GM12878 (cell line): ENCODE data around the gene SLC13A4. TPM values are rescaled to one million over a fixed set of nuclear protein-coding genes. Genes with fewer than 3 reads are reported as not detected.

Experiments used
- ATAC-seq: fragments of 200-7000 bp; cut with Tn5 transposase; 3 replicates; pipeline ENCODE4 v1.9.1; 2020; ENCODE audit warnings: mild to moderate bottlenecking, moderate library complexity
- BruUV-seq: library from RNA; stranded (reverse); fragments of 400-500 nt; replicated peaks from 2 replicates; lab custom pipeline; 2021; lab: Mats Ljungman, UMichigan
- CTCF ChIA-PET: fragments of 300-600 bp; sonication (Branson Sonifier 250); formaldehyde crosslinking; extraction: SDS; loops from one replicate; lab custom pipeline; 2021; ENCODE audit warnings: inconsistent platforms; lab: Yijun Ruan, JAX
- POLR2A ChIA-PET: fragments of 350-600 bp; formaldehyde crosslinking; extraction: SDS; loops from one replicate; lab custom pipeline; 2021; ENCODE audit warnings: inconsistent platforms; lab: Charles Lee
- RAD21 ChIA-PET: fragments of 300-600 bp; sonication (Branson Sonifier 250); formaldehyde crosslinking; loops from one replicate; lab custom pipeline; 2023; ENCODE audit warnings: antibody characterized with exemption; ENCODE audit not compliant: unreplicated experiment; lab: Charles Lee
- SMC1A ChIA-PET: fragments of 300-600 bp; sonication (Branson Sonifier 250); formaldehyde crosslinking; loops from one replicate; lab custom pipeline; 2023; ENCODE audit not compliant: unreplicated experiment, uncharacterized antibody; lab: Charles Lee
- DNase-seq: peaks from one replicate; pipeline ENCODE4 v3.0.0-alpha.2; 2011; ENCODE audit warnings: low read depth, low spot score
- FAIRE-seq: peaks from 3 replicates; lab custom pipeline; 2011; peaks lifted over from hg19 to GRCh38; lab: Jason Lieb, UNC
- H2AFZ ChIP-seq: 2 replicates; pipeline ENCODE4 v1.6.0; 2011; ENCODE audit warnings: low read depth, low read length, control low read depth; ENCODE audit not compliant: control insufficient read depth
- H3K27ac ChIP-seq: 2 replicates; pipeline ENCODE4 v1.5.1; 2011; ENCODE audit warnings: control low read depth; ENCODE audit not compliant: control insufficient read depth, insufficient read depth
- H3K27me3 ChIP-seq, 2 experiments: replicated peaks in 1 of 2; 2 replicates each; pipeline versions ENCODE4 v1.6.0 to v1.6.1; 2011; ENCODE audit warnings: low read length in 1 of 2; ENCODE audit not compliant: control insufficient read depth in 2 of 2, insufficient read depth in 2 of 2
- H3K36me3 ChIP-seq, 2 experiments: 2 replicates each; pipeline ENCODE4 v1.5.1; 2011; ENCODE audit warnings: low read length in 1 of 2; ENCODE audit not compliant: control insufficient read depth in 2 of 2, insufficient read depth in 2 of 2
- H3K4me1 ChIP-seq: 2 replicates; pipeline ENCODE4 v1.6.1; 2011; ENCODE audit warnings: mild to moderate bottlenecking, low read length, moderate library complexity, mixed read lengths; ENCODE audit not compliant: control insufficient read depth, insufficient read depth
- H3K4me2 ChIP-seq: 2 replicates; pipeline ENCODE4 v1.6.0; 2011; ENCODE audit warnings: control low read depth; ENCODE audit not compliant: control insufficient read depth, insufficient read depth
- H3K4me3 ChIP-seq: fragments of 200-600 bp; sonication (generic); 2 replicates; pipeline ENCODE4 v1.5.1; 2016
- H3K79me2 ChIP-seq: 2 replicates; pipeline ENCODE4 v1.6.0; 2011; ENCODE audit warnings: low read length; ENCODE audit not compliant: control insufficient read depth, insufficient read depth
- H3K9ac ChIP-seq: 2 replicates; pipeline ENCODE4 v1.8.0; 2011; ENCODE audit warnings: low read length, control low read depth, mixed read lengths; ENCODE audit not compliant: control insufficient read depth, insufficient read depth
- H3K9me3 ChIP-seq: replicated peaks from 3 replicates; pipeline ENCODE4 v1.5.1; 2011; ENCODE audit warnings: mild to moderate bottlenecking, low read length; ENCODE audit not compliant: control insufficient read depth, insufficient read depth
- H4K20me1 ChIP-seq: 2 replicates; pipeline ENCODE4 v1.6.0; 2011; ENCODE audit not compliant: control insufficient read depth, insufficient read depth
- CUX1 ChIP-seq: IDR thresholded peaks from 2 replicates; pipeline ENCODE4 v1.6.1; 2012; ENCODE audit warnings: improper control_type of control experiment, low read depth, low read length; ENCODE audit not compliant: insufficient replicate concordance
- FOXM1 ChIP-seq: IDR thresholded peaks from 2 replicates; pipeline ENCODE4 v1.6.1; 2012; ENCODE audit warnings: low read depth, mild to moderate bottlenecking, inconsistent platforms, low read length, moderate library complexity
- IRF4 ChIP-seq: IDR thresholded peaks from 2 replicates; pipeline ENCODE4 v1.6.1; 2011; ENCODE audit warnings: low read depth, low read length
- MEF2B ChIP-seq: fragments of 450-650 bp; IDR thresholded peaks from 2 replicates; pipeline ENCODE4 v1.6.1; 2018; ENCODE audit warnings: mild to moderate bottlenecking, moderate library complexity; ENCODE audit not compliant: partially characterized antibody, poor library complexity, severe bottlenecking
- NKRF ChIP-seq: fragments of 450-650 bp; conservative IDR thresholded peaks from 2 replicates; pipeline ENCODE4 v1.6.1; 2017; ENCODE audit warnings: mild to moderate bottlenecking, moderate library complexity
- RCOR1 ChIP-seq: conservative IDR thresholded peaks from 2 replicates; pipeline ENCODE4 v1.6.1; 2012; ENCODE audit warnings: low read depth, low read length, improper control_type of control experiment
- RELB ChIP-seq: fragments of 450-650 bp; IDR thresholded peaks from 2 replicates; pipeline ENCODE4 v1.6.1; 2017; ENCODE audit warnings: low read depth, mild to moderate bottlenecking, moderate library complexity
- SMAD1 ChIP-seq: fragments of 450-650 bp; IDR thresholded peaks from 2 replicates; pipeline ENCODE4 v1.6.1; 2018; ENCODE audit warnings: mild to moderate bottlenecking, low read depth; ENCODE audit not compliant: partially characterized antibody
- SRF ChIP-seq, 2 experiments: IDR thresholded peaks; 2 replicates each; pipeline ENCODE4 v1.6.1; 2011; ENCODE audit warnings: low read depth in 2 of 2, low read length in 2 of 2, mild to moderate bottlenecking in 1 of 2, moderate library complexity in 1 of 2
- TBL1XR1 ChIP-seq: IDR thresholded peaks from 2 replicates; pipeline ENCODE4 v1.6.1; 2012; ENCODE audit warnings: low read depth, low read length, improper control_type of control experiment
- TCF3 ChIP-seq: IDR thresholded peaks from 2 replicates; pipeline ENCODE4 v1.6.1; 2012; ENCODE audit warnings: low read depth, mild to moderate bottlenecking, low read length, borderline replicate concordance; ENCODE audit not compliant: insufficient read depth
- USF2 ChIP-seq: IDR thresholded peaks from 2 replicates; pipeline ENCODE4 v1.6.1; 2011; ENCODE audit warnings: low read depth, low read length, improper control_type of control experiment, borderline replicate concordance
- WGBS: methylation state at CpG from one replicate; pipeline ENCODE4 v1.1.6; 2016; ENCODE audit warnings: low lambda C conversion rate; ENCODE audit not compliant: insufficient replicate concordance, insufficient coverage; ENCODE audit errors: missing lambda C conversion rate; 5-methylcytosine and 5-hydroxymethylcytosine counted together
- in situ Hi-C: fragments of 300-500 bp; cut with MboI; formaldehyde crosslinking; loops from 9 replicates; pipeline ENCODE4 v1.14.3; 2018; ENCODE audit warnings: mixed read lengths
- intact Hi-C: fragments of 100-400 bp; cut with micrococcal nuclease; formaldehyde crosslinking; loops from one replicate; pipeline ENCODE4 v1.14.2; 2022; ENCODE audit not compliant: unreplicated experiment
- polyA plus RNA-seq, 11 experiments: library from polyadenylated mRNA; depleted of rRNA in 4 of 11; unstranded in 6 of 11; stranded (reverse) in 5 of 11; fragments of >200 nt; fragmentation: Nextera tagmentation in 4 of 11; fragmentation: Illumina TruSeq in 1 of 11; extraction: Ambion mirVana in 4 of 11; extraction: Trizol in 1 of 11; gene quantifications; 1 replicate in 1 of 11; 2 replicates in 10 of 11; pipeline versions ENCODE4 v1.2.1 to v1.2.3, GENCODE V29; 2011 to 2016; ENCODE audit warnings: inconsistent platforms in 2 of 11, missing spikeins in 2 of 11, low read depth in 1 of 11
- total RNA-seq, 4 experiments: library from RNA; depleted of rRNA in 3 of 4; stranded (reverse); fragments of >200 nt in 3 of 4; fragmentation: Illumina TruSeq in 1 of 4; extraction: Trizol in 1 of 4; gene quantifications; 2 replicates each; pipeline versions ENCODE4 v1.2.1 to v1.2.3, GENCODE V29; 2013 to 2021

SLC13A4 gene
- total and polyA plus RNA-seq, 10 of the 15 experiments (the other 5 are each of a cell fraction or from before 2014, with no cell fraction given): 0.14 to 0.23 (median 0.20) TPM; not detected in 7

GRCh38 chr7:135726276-135726788 is 1.7 kb downstream of the SLC13A4 start (continued):
- TF ChIP-seq CUX1: no peak
- no peak for TF ChIP-seq RCOR1

GRCh38 chr7:135723411-135723810 is 4.6 kb downstream of the SLC13A4 start:
- H3K9me3 ChIP-seq: no peaks in the 10 kb centered on the region
- H3K79me2 ChIP-seq: no peaks in the 10 kb centered on the region
- no peak overlapping the region for H3K9ac ChIP-seq
- intact Hi-C loops (no loop called here), in situ Hi-C loops (no loop called here)
- peaks cover 0 to 1% of the 10 kb centered on the region in 2 experiments; a peak in 3 of 4 replicates for H3K27me3 ChIP-seq
- DNase-seq: no peak
- ChIA-PET POLR2A (no interaction called here), SMC1A (no interaction called here), CTCF (interaction anchor here (1.1 to 1.9 kb wide), 2 partner anchors 12 to 50 kb away, joined by 4 read pairs; no protein-coding TSS in a partner anchor), RAD21 (no interaction called here)
- H4K20me1 ChIP-seq: no peaks in the 10 kb centered on the region
- no peaks in the 10 kb centered on the region for H3K4me1 ChIP-seq
- 46% methylated on average over 7 of the region's 7 CpGs for WGBS
- no peak overlapping the region for H3K4me3 ChIP-seq
- H2AFZ ChIP-seq: no peak overlapping the region
- H3K36me3 ChIP-seq: no peaks in the 10 kb centered on the region
- no peak for FAIRE-seq
- H3K27ac ChIP-seq: no peak overlapping the region
- no peak overlapping the region for H3K4me2 ChIP-seq
- no TSS peak for BruUV-seq
- no peak for ATAC-seq
- no peak for TF ChIP-seq RELB
- TF ChIP-seq TBL1XR1: no peak
- TF ChIP-seq IRF4: no peak
- no peak for TF ChIP-seq SMAD1
- no peak for TF ChIP-seq FOXM1
- TF ChIP-seq MEF2B: no peak
- TF ChIP-seq SRF (IDR thresholded peaks at IDR 0.05; ENCODE audit: low read depth in 2 of 2, low read length in 2 of 2): no peak
- no peak for TF ChIP-seq NKRF
- TF ChIP-seq TCF3: no peak
- TF ChIP-seq USF2: no peak
